Activated CD4-positive, alpha-beta T cell treated with anti-CD3 and anti-CD28 coated beads, Interleukin-2, amount 10 ng/mL, durations not matched to agents 24 days and 14 days (primary cell): Measurements from ENCODE around the gene ATP5PB. TPM values are rescaled to one million over a fixed set of nuclear protein-coding genes. Genes with fewer than 3 reads are reported as not detected.

Source experiments
- DNase-seq: peaks from one replicate; pipeline ENCODE4 v3.0.0; 2022
- H3K27ac Mint-ChIP-seq: one replicate; pipeline ENCODE4 v1.8.0; 2022; ENCODE audit warnings: mild to moderate bottlenecking, mixed read lengths
- H3K27me3 Mint-ChIP-seq: one replicate; pipeline ENCODE4 v1.8.0; 2022; ENCODE audit warnings: mixed read lengths
- H3K36me3 Mint-ChIP-seq: one replicate; pipeline ENCODE4 v1.8.0; 2022; ENCODE audit warnings: low read depth, mild to moderate bottlenecking, mixed read lengths
- H3K4me1 Mint-ChIP-seq: one replicate; pipeline ENCODE4 v1.8.0; 2021; ENCODE audit warnings: mixed read lengths
- H3K4me3 Mint-ChIP-seq: one replicate; pipeline ENCODE4 v1.8.0; 2022; ENCODE audit warnings: mild to moderate bottlenecking, moderate library complexity, mixed read lengths
- H3K9me3 Mint-ChIP-seq: one replicate; pipeline ENCODE4 v1.8.0; 2021; ENCODE audit warnings: mixed read lengths
- intact Hi-C: fragments of 100-400 bp; cut with micrococcal nuclease; formaldehyde crosslinking; loops from one replicate; pipeline ENCODE4 v1.15.1; 2023
- total RNA-seq: library from RNA; stranded (reverse); gene quantifications from 2 replicates; pipeline ENCODE4 v1.2.3, GENCODE V29; 2022

The ATP5PB gene
- total RNA-seq, 1 donor from 2014 or later = 325 TPM

DNA sequence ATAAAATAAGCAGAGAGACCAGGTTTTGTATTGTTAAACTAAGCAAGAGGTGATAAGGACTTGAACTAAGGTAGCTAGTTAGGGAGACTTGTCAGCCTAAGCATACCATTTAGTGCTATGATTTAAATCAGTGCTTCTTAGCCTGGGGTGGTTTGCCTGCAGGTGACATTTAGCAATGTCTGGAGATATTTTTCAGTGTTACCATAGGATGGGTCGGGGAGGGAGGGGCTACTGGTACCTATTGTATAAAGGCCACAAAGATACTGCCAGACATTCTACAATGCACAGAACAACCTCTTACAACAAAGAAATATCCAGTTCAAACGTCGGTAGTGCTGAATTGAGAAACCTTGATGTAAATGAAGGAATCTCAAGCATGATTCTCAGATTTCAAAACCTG is 3.3 kb downstream of the ATP5PB start:
- Mint-ChIP-seq H3K27me3 (no peaks in the 10 kb centered on the region), H3K9me3 (no peaks in the 10 kb centered on the region), H3K4me1 (peaks cover 71% of the 10 kb centered on the region), H3K27ac (no peak overlapping the region), H3K36me3 (peaks cover 71% of the 10 kb centered on the region), H3K4me3 (no peak overlapping the region)
- intact Hi-C loops = no loop called here
- no peak for DNase-seq

DNA sequence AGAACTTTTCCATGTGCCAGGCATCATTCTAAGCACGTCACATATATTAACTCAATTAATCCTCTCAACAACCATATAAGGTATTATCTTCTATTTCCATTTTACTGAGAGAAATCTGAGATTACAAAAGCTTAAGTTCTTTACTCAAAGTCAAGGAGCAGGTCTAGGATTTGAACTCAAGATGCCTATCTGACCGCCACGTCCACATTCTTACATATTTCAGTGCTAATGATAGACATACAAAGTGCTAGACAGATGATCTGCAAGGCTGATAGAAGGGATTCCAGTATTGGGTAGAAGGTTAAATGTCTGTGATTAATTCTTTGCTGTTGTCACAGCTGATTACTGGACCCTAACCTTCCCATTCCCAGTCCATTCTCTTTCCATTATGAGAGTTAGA is 4.4 kb downstream of the ATP5PB start:
- Mint-ChIP-seq H3K27me3 (no peaks in the 10 kb centered on the region), H3K27ac (no peak overlapping the region), H3K9me3 (no peaks in the 10 kb centered on the region), H3K4me3 (peak overlapping the region; percentile 9), H3K4me1 (peaks cover 66% of the 10 kb centered on the region), H3K36me3 (peaks cover 74% of the 10 kb centered on the region)
- intact Hi-C loops = loop anchor here (2.0 kb wide), 1 partner anchor 23 kb away; no protein-coding TSS in a partner anchor
- DNase-seq = no peak

DNA sequence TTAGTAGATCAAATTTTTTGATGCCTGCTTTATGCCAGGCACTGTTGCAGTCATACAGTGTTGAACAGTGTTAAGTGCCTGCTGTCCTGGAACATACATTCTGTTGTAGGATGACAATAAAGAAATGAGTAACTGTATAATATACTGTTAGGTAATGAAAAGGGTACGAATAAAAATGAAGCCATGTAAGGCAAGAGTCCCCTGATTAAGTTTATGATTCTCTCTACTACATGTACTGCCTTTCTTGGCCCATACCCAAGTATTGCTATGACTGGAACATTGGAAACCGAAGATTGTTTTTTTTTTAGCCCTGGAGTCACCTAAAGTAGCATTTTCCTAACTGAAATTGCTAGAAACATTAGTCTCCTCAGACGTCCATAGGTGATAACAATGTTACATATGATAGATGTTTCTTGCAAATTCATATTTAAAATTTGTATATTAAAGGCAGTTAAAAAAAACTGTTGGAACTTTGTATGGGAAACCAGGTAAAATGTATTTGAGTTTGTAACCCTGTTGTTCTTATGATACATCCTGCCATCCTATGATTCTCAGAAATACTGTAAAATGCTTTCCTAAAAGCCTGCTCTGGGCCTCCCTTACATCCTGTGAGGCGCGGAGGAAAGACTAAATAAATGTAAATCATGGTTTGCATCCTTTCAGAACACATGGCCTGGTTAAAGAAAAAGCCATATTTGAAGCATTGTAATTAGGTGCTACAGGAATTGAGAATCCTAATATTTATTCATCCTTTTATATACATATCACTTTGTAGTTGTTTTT is 5.8 kb downstream of the ATP5PB start:
- Mint-ChIP-seq H3K36me3 (peaks cover 71% of the 10 kb centered on the region), H3K9me3 (no peaks in the 10 kb centered on the region), H3K4me1 (peaks cover 64% of the 10 kb centered on the region), H3K27ac (peak overlapping the region; percentile 84), H3K4me3 (peak overlapping the region; percentile 69), H3K27me3 (no peaks in the 10 kb centered on the region)
- intact Hi-C loops = loop anchor here (2.0 kb wide), 1 partner anchor 22 kb away; no protein-coding TSS in a partner anchor
- no peak for DNase-seq

DNA sequence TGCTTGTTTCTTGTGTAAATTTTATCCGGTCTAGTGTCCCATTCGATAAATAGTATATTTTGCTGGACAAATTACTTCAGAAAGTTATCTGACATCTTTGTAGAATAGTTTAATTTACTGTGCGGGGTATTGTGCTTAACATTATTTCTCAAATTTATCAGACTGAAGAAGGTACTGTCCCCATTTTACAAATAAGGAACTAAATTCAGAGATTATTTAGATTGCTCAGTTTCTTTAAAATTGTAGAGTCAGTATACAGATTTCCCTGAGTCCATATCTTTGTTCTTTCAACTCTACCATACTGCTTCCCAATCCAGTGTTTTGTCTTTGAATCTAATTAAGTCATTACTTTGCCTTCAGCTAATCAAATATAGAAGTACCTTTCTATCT is 6.4 kb downstream of the ATP5PB start:
- H3K4me1 Mint-ChIP-seq = peaks cover 61% of the 10 kb centered on the region
- peak overlapping the region; percentile 84 for H3K27ac Mint-ChIP-seq
- H3K9me3 Mint-ChIP-seq = no peaks in the 10 kb centered on the region
- DNase-seq = no peak
- H3K27me3 Mint-ChIP-seq = no peaks in the 10 kb centered on the region
- peaks cover 72% of the 10 kb centered on the region for H3K36me3 Mint-ChIP-seq
- peak overlapping the region; percentile 59 for H3K4me3 Mint-ChIP-seq
- intact Hi-C loops = loop anchor here (2.0 kb wide), 1 partner anchor 21 kb away; no protein-coding TSS in a partner anchor

- DNase-seq = no peak
- Mint-ChIP-seq H3K4me3 (no peak overlapping the region), H3K27me3 (no peaks in the 10 kb centered on the region), H3K9me3 (peaks cover 3% of the 10 kb centered on the region), H3K27ac (no peak overlapping the region), H3K4me1 (peaks cover 16% of the 10 kb centered on the region), H3K36me3 (peaks cover 50% of the 10 kb centered on the region)
- intact Hi-C loops = loop anchor here (2.0 kb wide), 1 partner anchor 21 kb away; no protein-coding TSS in a partner anchor
These were observed 12.5 kb downstream of the ATP5PB start for GRCh38 chr1:111461765-111462164.

GRCh38 chr1:111462370-111463028 is 13.2 kb downstream of the ATP5PB start:
- H3K27ac Mint-ChIP-seq = no peak overlapping the region
- no peak for DNase-seq
- intact Hi-C loops = loop anchor here (2.0 kb wide), 1 partner anchor 22 kb away; no protein-coding TSS in a partner anchor
- peaks cover 3% of the 10 kb centered on the region for H3K9me3 Mint-ChIP-seq
- no peak overlapping the region for H3K4me3 Mint-ChIP-seq
- peaks cover 13% of the 10 kb centered on the region for H3K4me1 Mint-ChIP-seq
- peaks cover 45% of the 10 kb centered on the region for H3K36me3 Mint-ChIP-seq
- H3K27me3 Mint-ChIP-seq = no peaks in the 10 kb centered on the region

- H3K27ac Mint-ChIP-seq = no peak overlapping the region
These were observed 13.9 kb downstream of the ATP5PB start for GRCh38 chr1:111463029-111463683.

GRCh38 chr1:111465754-111466153 is 16.5 kb downstream of the ATP5PB start:
- Mint-ChIP-seq H3K4me3 (no peak overlapping the region), H3K4me1 (peaks cover 6% of the 10 kb centered on the region), H3K27ac (no peak overlapping the region), H3K36me3 (peaks cover 31% of the 10 kb centered on the region), H3K9me3 (peaks cover 3% of the 10 kb centered on the region), H3K27me3 (no peaks in the 10 kb centered on the region)
- DNase-seq = no peak
- intact Hi-C loops = no loop called here

More at GRCh38 chr1:111463029-111463683, 13.9 kb downstream of the ATP5PB start:
- H3K9me3 Mint-ChIP-seq = peaks cover 3% of the 10 kb centered on the region
- peaks cover 11% of the 10 kb centered on the region for H3K4me1 Mint-ChIP-seq
- no peak for DNase-seq
- H3K27me3 Mint-ChIP-seq = no peaks in the 10 kb centered on the region
- no peak overlapping the region for H3K4me3 Mint-ChIP-seq
- peaks cover 44% of the 10 kb centered on the region for H3K36me3 Mint-ChIP-seq
- intact Hi-C loops = loop anchor here (2.0 kb wide), 1 partner anchor 22 kb away; no protein-coding TSS in a partner anchor

GRCh38 chr1:111466480-111466879 is 17.2 kb downstream of the ATP5PB start:
- intact Hi-C loops = no loop called here
- H3K4me3 Mint-ChIP-seq = no peak overlapping the region
- peaks cover 29% of the 10 kb centered on the region for H3K36me3 Mint-ChIP-seq
- H3K27ac Mint-ChIP-seq = no peak overlapping the region
- no peaks in the 10 kb centered on the region for H3K27me3 Mint-ChIP-seq
- H3K4me1 Mint-ChIP-seq = peaks cover 6% of the 10 kb centered on the region
- peaks cover 3% of the 10 kb centered on the region for H3K9me3 Mint-ChIP-seq
- DNase-seq = no peak

DNA sequence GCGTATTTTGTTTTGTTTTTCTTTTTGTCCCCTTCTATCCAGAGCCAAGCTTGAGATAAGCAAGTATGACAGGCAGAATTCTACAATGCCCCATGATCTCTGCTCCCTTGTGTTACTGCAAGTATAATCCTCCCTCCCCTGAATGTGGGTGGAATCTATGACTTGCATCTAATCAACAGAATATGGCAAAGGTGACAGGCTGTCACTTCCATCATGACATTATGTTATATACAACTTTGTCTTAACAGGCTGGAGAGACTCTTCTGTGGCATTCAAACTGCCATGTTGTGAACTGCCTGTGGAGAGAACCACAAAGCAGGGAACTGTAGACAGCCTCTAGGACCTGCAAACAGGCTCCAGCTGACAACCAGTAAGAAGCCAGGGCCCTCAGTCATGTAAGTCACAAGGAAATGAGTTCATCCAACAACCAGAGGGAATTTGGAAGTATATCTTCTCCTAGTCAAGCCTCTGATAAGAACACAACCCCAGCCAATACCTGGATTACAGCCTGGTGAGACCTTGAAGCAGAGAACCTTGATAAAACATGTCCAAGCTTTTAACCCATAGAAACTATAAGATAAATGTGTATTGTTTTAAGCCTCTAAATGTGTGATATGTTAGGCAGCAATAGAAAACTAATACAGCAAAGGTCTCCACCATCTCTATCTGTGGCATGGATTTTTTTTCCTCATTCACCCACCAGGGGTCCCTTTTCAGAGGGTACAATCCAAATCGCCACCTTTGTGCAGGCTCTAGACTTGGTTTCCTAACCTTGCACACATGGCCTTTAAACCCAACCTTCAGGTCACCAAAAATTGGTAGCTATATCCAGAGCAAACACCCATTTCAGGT is 18.8 kb downstream of the ATP5PB start:
- Mint-ChIP-seq H3K9me3 (peaks cover 3% of the 10 kb centered on the region), H3K4me3 (no peak overlapping the region), H3K4me1 (peaks cover 13% of the 10 kb centered on the region), H3K36me3 (peaks cover 23% of the 10 kb centered on the region), H3K27me3 (no peaks in the 10 kb centered on the region), H3K27ac (no peak overlapping the region)
- no peak for DNase-seq
- intact Hi-C loops = no loop called here

GRCh38 chr1:111468717-111469100 is 19.4 kb downstream of the ATP5PB start:
- Mint-ChIP-seq H3K4me1 (peaks cover 13% of the 10 kb centered on the region), H3K9me3 (no peaks in the 10 kb centered on the region), H3K36me3 (peaks cover 20% of the 10 kb centered on the region), H3K27me3 (no peaks in the 10 kb centered on the region), H3K4me3 (no peak overlapping the region), H3K27ac (no peak overlapping the region)
- DNase-seq = no peak
- intact Hi-C loops = no loop called here

GRCh38 chr1:111469539-111469938 is 20.3 kb downstream of the ATP5PB start:
- DNase-seq = no peak
- H3K27me3 Mint-ChIP-seq = no peaks in the 10 kb centered on the region
- no peaks in the 10 kb centered on the region for H3K9me3 Mint-ChIP-seq
- peaks cover 19% of the 10 kb centered on the region for H3K4me1 Mint-ChIP-seq
- no peak overlapping the region for H3K27ac Mint-ChIP-seq
- H3K4me3 Mint-ChIP-seq = no peak overlapping the region
- H3K36me3 Mint-ChIP-seq = peaks cover 21% of the 10 kb centered on the region
- intact Hi-C loops = no loop called here

DNA sequence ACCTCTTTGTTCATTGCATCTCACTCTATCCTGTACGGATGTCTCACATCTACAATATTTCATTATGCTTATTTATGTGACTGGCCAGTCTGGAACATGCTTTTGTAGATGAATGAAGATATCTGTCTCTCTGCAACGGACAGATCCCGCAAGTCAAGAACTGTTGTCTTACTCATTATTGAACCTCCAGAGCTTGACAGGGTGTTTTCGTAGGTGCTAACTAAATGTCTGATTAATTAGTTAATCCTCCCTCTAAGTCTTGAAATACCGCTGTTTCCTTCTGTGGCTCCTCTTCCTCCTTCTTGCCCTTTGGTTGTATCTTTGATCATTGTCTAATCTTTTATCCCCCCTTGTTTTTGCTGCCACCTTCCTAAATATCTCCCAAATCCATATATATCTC is 21.3 kb downstream of the ATP5PB start:
- no peak for DNase-seq
- intact Hi-C loops = no loop called here
- Mint-ChIP-seq H3K27me3 (no peaks in the 10 kb centered on the region), H3K27ac (no peak overlapping the region), H3K9me3 (no peaks in the 10 kb centered on the region), H3K36me3 (peaks cover 16% of the 10 kb centered on the region), H3K4me1 (peaks cover 27% of the 10 kb centered on the region), H3K4me3 (no peak overlapping the region)
